ENCODE data around the gene PEF1.

The PEF1 gene

GRCh38 chr1:31652891-31653499 is 8.3 kb upstream of the PEF1 start:
- DNase-seq: no peak

- DNase-seq: no peak
Observed at GRCh38 chr1:31651766-31652165, 7.1 kb upstream of the PEF1 start.

- DNase-seq: no peak
Observed at GRCh38 chr1:31651089-31651420, 6.4 kb upstream of the PEF1 start.

GRCh38 chr1:31650161-31651088 is 5.7 kb upstream of the PEF1 start:
- DNase-seq: no peak

- no peak for DNase-seq
Observed at GRCh38 chr1:31648641-31649357, 4.1 kb upstream of the PEF1 start.

- no peak for DNase-seq
Observed at GRCh38 chr1:31648190-31648589, 3.5 kb upstream of the PEF1 start.

GRCh38 chr1:31647106-31647505 is 2.4 kb upstream of the PEF1 start:
- DNase-seq: no peak

- no peak for DNase-seq
Observed at GRCh38 chr1:31646259-31646960, 1.7 kb upstream of the PEF1 start.

- no peak for DNase-seq
Observed at GRCh38 chr1:31645274-31645568, 545 bp upstream of the PEF1 start.

- DNase-seq: no peak
Observed at GRCh38 chr1:31643976-31644559, 608 bp downstream of the PEF1 start.

GRCh38 chr1:31642897-31643296 is 1.8 kb downstream of the PEF1 start:
- no peak for DNase-seq

GRCh38 chr1:31642366-31642765 is 2.3 kb downstream of the PEF1 start:
- DNase-seq: no peak

- DNase-seq: no peak
Observed at GRCh38 chr1:31640964-31641363, 3.7 kb downstream of the PEF1 start.

- no peak for DNase-seq
Observed at GRCh38 chr1:31640179-31640578, 4.5 kb downstream of the PEF1 start.

- no peak for DNase-seq
Observed at GRCh38 chr1:31639543-31639942, 5.1 kb downstream of the PEF1 start.

- no peak for DNase-seq
Observed at GRCh38 chr1:31637915-31638673, 6.6 kb downstream of the PEF1 start.

GRCh38 chr1:31633117-31633516 is 11.6 kb downstream of the PEF1 start:
- no peak for DNase-seq

- DNase-seq: no peak
Observed at GRCh38 chr1:31632649-31633048, 12.0 kb downstream of the PEF1 start.

- DNase-seq: no peak
Observed at GRCh38 chr1:31628931-31629556, 15.6 kb downstream of the PEF1 start.

- DNase-seq: no peak
Observed at GRCh38 chr1:31627930-31628559, 16.6 kb downstream of the PEF1 start.

- DNase-seq: no peak
Observed at GRCh38 chr1:31627301-31627929, 17.3 kb downstream of the PEF1 start.
